IMR-90 (cell line): ENCODE measurements around the gene ERICH6B. TPM values are rescaled to one million over a fixed set of nuclear protein-coding genes. Genes with fewer than 3 reads are reported as not detected.

ENCODE experiments used
- ATAC-seq: fragments of 200-7000 bp; cut with Tn5 transposase; 2 replicates; pipeline ENCODE4 v1.9.1; 2020; ENCODE audit warnings: low read depth, mild to moderate bottlenecking, moderate library complexity
- BruUV-seq: library from RNA; stranded (reverse); fragments of 400-500 nt; replicated peaks from 2 replicates; lab custom pipeline; 2021; lab: Mats Ljungman, UMichigan
- CTCF ChIA-PET: fragments of 300-600 bp; formaldehyde crosslinking; extraction: SDS; loops from one replicate; lab custom pipeline; 2021; ENCODE audit warnings: antibody characterized with exemption; lab: Yijun Ruan, JAX
- POLR2A ChIA-PET: fragments of 300-600 bp; sonication (Branson Sonifier 250); formaldehyde crosslinking; loops from one replicate; lab custom pipeline; 2022; ENCODE audit warnings: antibody characterized with exemption; ENCODE audit not compliant: unreplicated experiment; lab: Charles Lee
- DNase-seq: peaks from one replicate; pipeline ENCODE4 v3.0.0; 2013
- H2AFZ ChIP-seq: replicated peaks from 2 replicates; pipeline ENCODE3; 2013; ENCODE audit warnings: low read length, mild to moderate bottlenecking; ENCODE audit not compliant: poor library complexity
- H2AK5ac ChIP-seq: 2 replicates; pipeline ENCODE4 v1.6.1; 2013; ENCODE audit warnings: low read depth, low read length, inconsistent platforms
- H2AK9ac ChIP-seq: replicated peaks from 2 replicates; pipeline ENCODE3; 2013; ENCODE audit warnings: mild to moderate bottlenecking, low read depth, low read length, moderate library complexity; ENCODE audit not compliant: poor library complexity
- H2BK120ac ChIP-seq: 2 replicates; pipeline ENCODE4 v1.6.1; 2013; ENCODE audit warnings: low read depth, low read length, inconsistent platforms
- H2BK15ac ChIP-seq: 3 replicates; pipeline ENCODE4 v1.6.1; 2013; ENCODE audit warnings: low read depth, low read length, inconsistent platforms
- H2BK20ac ChIP-seq: 2 replicates; pipeline ENCODE4 v1.6.1; 2013; ENCODE audit warnings: low read depth, mild to moderate bottlenecking, inconsistent platforms, low read length, moderate library complexity
- H2BK5ac ChIP-seq: 2 replicates; pipeline ENCODE4 v1.6.1; 2013; ENCODE audit warnings: mild to moderate bottlenecking, low read depth, low read length, inconsistent platforms; ENCODE audit not compliant: poor library complexity, severe bottlenecking
- H3K14ac ChIP-seq: replicated peaks from 2 replicates; pipeline ENCODE4 v1.6.1; 2013; ENCODE audit warnings: low read depth, low read length, inconsistent platforms
- H3K18ac ChIP-seq: 2 replicates; pipeline ENCODE4 v1.6.1; 2013; ENCODE audit warnings: low read depth, low read length, control low read depth
- H3K23ac ChIP-seq: 2 replicates; pipeline ENCODE4 v1.6.1; 2013; ENCODE audit warnings: low read depth, low read length, inconsistent platforms
- H3K27ac ChIP-seq: 2 replicates; pipeline ENCODE4 v1.5.1; 2013; ENCODE audit warnings: mild to moderate bottlenecking, control low read depth, low read length; ENCODE audit not compliant: insufficient read depth
- H3K27me3 ChIP-seq: 2 replicates; pipeline ENCODE4 v1.6.1; 2013; ENCODE audit warnings: low read length; ENCODE audit not compliant: control insufficient read depth, insufficient read depth
- H3K36me3 ChIP-seq: 2 replicates; pipeline ENCODE4 v1.6.1; 2013; ENCODE audit warnings: low read length, mixed read lengths; ENCODE audit not compliant: control insufficient read depth, insufficient read depth
- H3K4ac ChIP-seq: 2 replicates; pipeline ENCODE4 v1.6.1; 2013; ENCODE audit warnings: low read depth, low read length, inconsistent platforms
- H3K4me1 ChIP-seq: 2 replicates; pipeline ENCODE4 v1.6.1; 2013; ENCODE audit warnings: low read length, mixed read lengths; ENCODE audit not compliant: control insufficient read depth, insufficient read depth
- H3K4me2 ChIP-seq: 2 replicates; pipeline ENCODE4 v1.6.1; 2013; ENCODE audit warnings: low read depth, mild to moderate bottlenecking, control low read depth, low read length, moderate library complexity
- H3K4me3 ChIP-seq: 2 replicates; pipeline ENCODE4 v1.5.1; 2013; ENCODE audit warnings: low read depth, mild to moderate bottlenecking, control low read depth, low read length, moderate library complexity; ENCODE audit not compliant: insufficient read depth
- H3K56ac ChIP-seq: 2 replicates; pipeline ENCODE4 v1.6.1; 2013; ENCODE audit warnings: low read length, inconsistent platforms; ENCODE audit not compliant: insufficient read depth; ENCODE audit errors: extremely low read depth
- H3K79me1 ChIP-seq, 2 experiments: 2 replicates each; pipeline ENCODE4 v1.6.1; 2013; ENCODE audit warnings: low read length in 2 of 2, inconsistent platforms in 1 of 2, low read depth in 1 of 2
- H3K9ac ChIP-seq: 2 replicates; pipeline ENCODE4 v1.6.1; 2013; ENCODE audit warnings: low read depth, low read length, control low read depth
- H3K9me1 ChIP-seq: 2 replicates; pipeline ENCODE4 v1.6.1; 2013; ENCODE audit warnings: low read length, inconsistent platforms; ENCODE audit not compliant: insufficient read depth
- H3K9me3 ChIP-seq: 2 replicates; pipeline ENCODE4 v1.6.1; 2013; ENCODE audit warnings: low read length; ENCODE audit not compliant: control insufficient read depth, insufficient read depth
- H4K20me1 ChIP-seq: 2 replicates; pipeline ENCODE4 v1.6.1; 2013; ENCODE audit warnings: low read length, inconsistent platforms; ENCODE audit not compliant: insufficient read depth
- H4K5ac ChIP-seq: 2 replicates; pipeline ENCODE4 v1.6.1; 2013; ENCODE audit warnings: mild to moderate bottlenecking, low read depth, low read length, control low read depth
- H4K8ac ChIP-seq, 2 experiments: 2 replicates each; pipeline ENCODE4 v1.6.1; 2013; ENCODE audit warnings: low read depth in 2 of 2, low read length in 2 of 2, control low read depth in 1 of 2, inconsistent platforms in 1 of 2
- H4K91ac ChIP-seq: 2 replicates; pipeline ENCODE4 v1.6.1; 2013; ENCODE audit warnings: low read depth, low read length, inconsistent platforms; ENCODE audit not compliant: insufficient read depth
- BHLHE40 ChIP-seq: fragments of 150-350 bp; IDR thresholded peaks from 2 replicates; pipeline ENCODE4 v1.6.1; 2016; ENCODE audit warnings: mild to moderate bottlenecking, low read depth, low read length
- FOS ChIP-seq: fragments of 150-350 bp; IDR thresholded peaks from 2 replicates; pipeline ENCODE4 v1.6.1; 2016; ENCODE audit warnings: low read depth, low read length
- MAFK ChIP-seq: IDR thresholded peaks from 2 replicates; pipeline ENCODE4 v1.6.1; 2012; ENCODE audit warnings: low read depth, low read length, improper control_type of control experiment
- MXI1 ChIP-seq: IDR thresholded peaks from 2 replicates; pipeline ENCODE4 v1.6.1; 2012; ENCODE audit warnings: low read depth, mild to moderate bottlenecking, low read length, moderate library complexity, borderline replicate concordance
- RCOR1 ChIP-seq: IDR thresholded peaks from 2 replicates; pipeline ENCODE4 v1.6.1; 2012; ENCODE audit warnings: mild to moderate bottlenecking, low read length, improper control_type of control experiment; ENCODE audit not compliant: insufficient replicate concordance
- dilution Hi-C: fragments of 300-500 bp; cut with HindIII; formaldehyde crosslinking; loops from one replicate; pipeline ENCODE4 v1.14.3; 2018; ENCODE audit warnings: low sequenced_read_pairs; ENCODE audit not compliant: unreplicated experiment
- in situ Hi-C: fragments of 300-500 bp; cut with MboI; formaldehyde crosslinking; loops from 3 replicates; pipeline ENCODE4 v1.14.3; 2019; ENCODE audit warnings: low sequenced_read_pairs, inconsistent platforms, mixed read lengths
- intact Hi-C: fragments of 100-400 bp; cut with micrococcal nuclease; formaldehyde crosslinking; loops from 2 replicates; pipeline ENCODE4 v1.10.0; 2022
- polyA plus RNA-seq, 3 experiments: library from polyadenylated mRNA; depleted of rRNA; stranded (reverse); fragments of >200 nt; gene quantifications; 2 replicates each; pipeline ENCODE4 v1.2.3, GENCODE V29; 2012; ENCODE audit warnings: low replicate concordance in 1 of 3
- total RNA-seq: library from RNA; depleted of rRNA; stranded (reverse); fragments of >200 nt; gene quantifications from 2 replicates; pipeline ENCODE4 v1.2.3, GENCODE V29; 2012
- TF ChIP-seq, protein P1 (sequence below): fragments of 150-350 bp; IDR thresholded peaks from 2 replicates; pipeline ENCODE4 v1.6.1; 2016; ENCODE audit warnings: low read depth, mild to moderate bottlenecking, low read length, moderate library complexity, borderline replicate concordance

The ERICH6B gene
- total and polyA plus RNA-seq, 2 of the 4 experiments (the other 2 are of a cell fraction), result not detected

DNA sequence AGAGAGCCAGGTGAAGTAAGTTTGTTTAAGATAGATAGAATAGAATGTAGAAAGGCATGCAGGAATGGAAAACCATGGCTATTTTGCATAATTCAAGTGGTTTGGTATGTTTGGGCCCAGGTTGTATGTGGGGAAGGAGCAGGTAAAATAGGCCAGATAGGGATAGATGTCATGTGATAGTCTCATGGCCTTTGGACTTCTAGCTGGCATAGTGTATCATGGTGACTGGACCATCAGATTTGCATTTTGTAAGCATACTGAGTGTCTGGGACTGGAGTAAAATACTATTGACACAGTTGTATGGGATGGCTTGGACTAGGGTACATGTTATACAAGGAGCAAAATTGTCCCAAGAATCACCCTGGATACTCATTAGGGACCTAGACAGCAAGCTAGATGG lies 111.9 kb downstream of the ERICH6B start:
- H3K27me3 ChIP-seq, result no peaks in the 10 kb centered on the region
- in situ Hi-C loops (no loop called here), dilution Hi-C loops (no loop called here), intact Hi-C loops (no loop called here)
- no peaks in the 10 kb centered on the region for H3K9me3 ChIP-seq
- no peak overlapping the region for H4K91ac ChIP-seq
- H3K27ac ChIP-seq, result no peak overlapping the region
- peaks cover 17% of the 10 kb centered on the region for H3K9me1 ChIP-seq
- H3K4me1 ChIP-seq, result peaks cover 8% of the 10 kb centered on the region
- H3K36me3 ChIP-seq, result peaks cover 30% of the 10 kb centered on the region
- no peak overlapping the region for H3K9ac ChIP-seq
- H3K79me1 ChIP-seq, result peaks cover 36 to 57% of the 10 kb centered on the region in 2 experiments
- no peak overlapping the region for H3K18ac ChIP-seq
- H2BK20ac ChIP-seq, result no peak overlapping the region
- no peak overlapping the region for H3K14ac ChIP-seq
- TF ChIP-seq BHLHE40, result no peak
- no peak for TF ChIP-seq FOS
- no peak for TF ChIP-seq MXI1
- no peak for TF ChIP-seq MAFK
- TF ChIP-seq, protein P1, sequence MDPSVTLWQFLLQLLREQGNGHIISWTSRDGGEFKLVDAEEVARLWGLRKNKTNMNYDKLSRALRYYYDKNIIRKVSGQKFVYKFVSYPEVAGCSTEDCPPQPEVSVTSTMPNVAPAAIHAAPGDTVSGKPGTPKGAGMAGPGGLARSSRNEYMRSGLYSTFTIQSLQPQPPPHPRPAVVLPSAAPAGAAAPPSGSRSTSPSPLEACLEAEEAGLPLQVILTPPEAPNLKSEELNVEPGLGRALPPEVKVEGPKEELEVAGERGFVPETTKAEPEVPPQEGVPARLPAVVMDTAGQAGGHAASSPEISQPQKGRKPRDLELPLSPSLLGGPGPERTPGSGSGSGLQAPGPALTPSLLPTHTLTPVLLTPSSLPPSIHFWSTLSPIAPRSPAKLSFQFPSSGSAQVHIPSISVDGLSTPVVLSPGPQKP, result no peak
- TF ChIP-seq RCOR1, result no peak
- no peak overlapping the region for H2AFZ ChIP-seq
- no peak overlapping the region for H3K56ac ChIP-seq
- no peak overlapping the region for H3K4ac ChIP-seq
- CTCF ChIA-PET, result no interaction called here
- H3K4me3 ChIP-seq, result no peak overlapping the region
- ATAC-seq (no peak), DNase-seq (no peak)
- no peak overlapping the region for H2AK9ac ChIP-seq
- peaks cover 14% of the 10 kb centered on the region; the same call in 1 of the 2 replicates for H4K20me1 ChIP-seq
- no peak overlapping the region for H4K5ac ChIP-seq
- no peak overlapping the region for H4K8ac ChIP-seq
- no TSS peak for BruUV-seq
- no peak overlapping the region; the same call in 2 of the 3 replicates for H2BK15ac ChIP-seq
- H2AK5ac ChIP-seq, result no peak overlapping the region
- no peak overlapping the region for H3K23ac ChIP-seq
- H3K4me2 ChIP-seq, result no peak overlapping the region
- POLR2A ChIA-PET, result no interaction called here
- no peak overlapping the region for H2BK5ac ChIP-seq
- no peak overlapping the region for H2BK120ac ChIP-seq
